ENCODE measurements around the gene RUFY3. TPM values are rescaled to one million over a fixed set of nuclear protein-coding genes. Genes with fewer than 3 reads are reported as not detected.
"Not testable (repeated sequence)": the region's sequence is repeated elsewhere in the genome, so short reads cannot be mapped to it uniquely, and the experiment has no call there.

RUFY3 gene
- total RNA-seq, 1 donor from 2014 or later = 39.3 TPM

DNA sequence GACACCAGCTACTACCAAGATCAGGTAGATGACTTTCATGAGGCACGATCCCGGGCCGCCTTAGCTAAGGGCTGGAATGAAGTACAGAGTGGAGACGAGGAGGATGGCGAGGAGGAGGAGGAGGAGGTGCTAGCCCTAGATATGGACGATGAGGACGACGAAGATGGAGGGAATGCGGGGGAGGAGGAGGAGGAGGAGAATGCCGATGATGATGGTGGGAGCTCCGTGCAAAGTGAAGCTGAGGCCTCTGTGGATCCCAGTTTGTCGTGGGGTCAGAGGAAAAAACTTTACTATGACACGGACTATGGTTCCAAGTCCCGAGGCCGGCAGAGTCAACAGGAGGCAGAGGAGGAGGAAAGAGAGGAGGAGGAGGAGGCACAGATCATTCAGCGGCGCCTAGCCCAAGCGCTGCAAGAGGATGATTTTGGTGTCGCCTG lies 33.0 kb upstream of the RUFY3 start:
- Mint-ChIP-seq H3K36me3 (ENCODE audit: low read depth) (peaks cover 4% of the 10 kb centered on the region), H3K9me3 (ENCODE audit: low read depth) (no peaks in the 10 kb centered on the region), H3K27me3 (ENCODE audit: low read depth) (peaks cover 4% of the 10 kb centered on the region), H3K27ac (ENCODE audit: unreplicated experiment) (peak overlapping the region; percentile 99), H3K4me1 (ENCODE audit: low read depth) (peaks cover 38% of the 10 kb centered on the region), H3K4me3 (ENCODE audit: unreplicated experiment) (peak overlapping the region; percentile 98)
- DNase-seq (ENCODE audit: low spot score) = no peak
- TF ChIP-seq, protein P1, sequence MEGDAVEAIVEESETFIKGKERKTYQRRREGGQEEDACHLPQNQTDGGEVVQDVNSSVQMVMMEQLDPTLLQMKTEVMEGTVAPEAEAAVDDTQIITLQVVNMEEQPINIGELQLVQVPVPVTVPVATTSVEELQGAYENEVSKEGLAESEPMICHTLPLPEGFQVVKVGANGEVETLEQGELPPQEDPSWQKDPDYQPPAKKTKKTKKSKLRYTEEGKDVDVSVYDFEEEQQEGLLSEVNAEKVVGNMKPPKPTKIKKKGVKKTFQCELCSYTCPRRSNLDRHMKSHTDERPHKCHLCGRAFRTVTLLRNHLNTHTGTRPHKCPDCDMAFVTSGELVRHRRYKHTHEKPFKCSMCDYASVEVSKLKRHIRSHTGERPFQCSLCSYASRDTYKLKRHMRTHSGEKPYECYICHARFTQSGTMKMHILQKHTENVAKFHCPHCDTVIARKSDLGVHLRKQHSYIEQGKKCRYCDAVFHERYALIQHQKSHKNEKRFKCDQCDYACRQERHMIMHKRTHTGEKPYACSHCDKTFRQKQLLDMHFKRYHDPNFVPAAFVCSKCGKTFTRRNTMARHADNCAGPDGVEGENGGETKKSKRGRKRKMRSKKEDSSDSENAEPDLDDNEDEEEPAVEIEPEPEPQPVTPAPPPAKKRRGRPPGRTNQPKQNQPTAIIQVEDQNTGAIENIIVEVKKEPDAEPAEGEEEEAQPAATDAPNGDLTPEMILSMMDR (IDR thresholded peaks at IDR 0.05) = no peak

GRCh38 chr4:70691661-70692060 lies 30.1 kb upstream of the RUFY3 start:
- Mint-ChIP-seq H3K27me3 (ENCODE audit: low read depth) (no peaks in the 10 kb centered on the region), H3K4me3 (ENCODE audit: unreplicated experiment) (no peak overlapping the region), H3K36me3 (ENCODE audit: low read depth) (peaks cover 4% of the 10 kb centered on the region), H3K9me3 (ENCODE audit: low read depth) (no peaks in the 10 kb centered on the region), H3K4me1 (ENCODE audit: low read depth) (peaks cover 38% of the 10 kb centered on the region), H3K27ac (ENCODE audit: unreplicated experiment) (no peak overlapping the region)
- no peak for DNase-seq (ENCODE audit: low spot score)
- TF ChIP-seq, protein P1 (IDR thresholded peaks at IDR 0.05) = no peak

DNA sequence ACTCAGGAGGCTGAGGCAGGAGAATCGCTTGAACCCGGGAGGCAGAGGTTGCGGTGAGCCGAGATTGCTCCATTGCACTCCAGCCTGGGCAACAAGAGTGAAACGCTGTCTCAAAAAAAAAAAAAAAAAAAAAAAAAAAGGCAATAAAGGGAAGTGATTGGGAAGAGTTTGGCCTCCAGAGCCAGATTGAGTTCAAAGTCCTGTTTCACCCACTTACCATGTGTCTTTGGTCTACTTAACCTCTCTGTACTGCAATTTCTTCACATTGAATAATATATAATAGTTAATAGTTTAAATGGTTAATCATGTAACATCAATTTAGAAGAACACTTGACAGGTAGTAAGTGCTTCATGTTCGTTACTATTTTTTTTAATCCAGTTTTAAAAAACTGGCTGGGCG lies 27.1 kb upstream of the RUFY3 start:
- H3K4me3 Mint-ChIP-seq (ENCODE audit: unreplicated experiment); H3K36me3 Mint-ChIP-seq (ENCODE audit: low read depth); H3K9me3 Mint-ChIP-seq (ENCODE audit: low read depth); H3K27me3 Mint-ChIP-seq (ENCODE audit: low read depth); H3K27ac Mint-ChIP-seq (ENCODE audit: unreplicated experiment); DNase-seq (ENCODE audit: low spot score): not testable (repeated sequence)
- H3K4me1 Mint-ChIP-seq (ENCODE audit: low read depth) = peaks cover 16% of the 10 kb centered on the region

DNA sequence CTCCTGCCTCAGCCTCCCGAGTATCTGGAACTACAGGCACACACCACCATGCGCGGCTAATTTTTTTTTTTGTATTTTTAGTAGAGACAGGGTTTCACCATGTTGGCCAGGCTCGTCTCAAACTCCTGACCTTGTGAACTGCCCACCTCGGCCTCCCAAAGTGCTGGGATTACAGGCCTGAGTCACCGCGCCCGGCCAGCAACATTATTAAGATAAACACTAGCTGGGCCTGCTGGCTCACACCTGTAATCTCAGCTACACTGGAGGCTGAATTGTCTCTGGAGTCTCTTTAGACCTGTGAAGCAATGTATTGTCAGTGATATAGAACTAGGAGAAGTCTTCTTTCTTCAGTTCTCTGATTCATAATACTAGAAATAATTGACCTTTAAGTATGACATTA lies 23.3 kb upstream of the RUFY3 start:
- not testable (repeated sequence) for H3K27me3 Mint-ChIP-seq (ENCODE audit: low read depth); H3K4me1 Mint-ChIP-seq (ENCODE audit: low read depth); H3K36me3 Mint-ChIP-seq (ENCODE audit: low read depth); DNase-seq (ENCODE audit: low spot score); H3K9me3 Mint-ChIP-seq (ENCODE audit: low read depth); H3K4me3 Mint-ChIP-seq (ENCODE audit: unreplicated experiment); H3K27ac Mint-ChIP-seq (ENCODE audit: unreplicated experiment)

DNA sequence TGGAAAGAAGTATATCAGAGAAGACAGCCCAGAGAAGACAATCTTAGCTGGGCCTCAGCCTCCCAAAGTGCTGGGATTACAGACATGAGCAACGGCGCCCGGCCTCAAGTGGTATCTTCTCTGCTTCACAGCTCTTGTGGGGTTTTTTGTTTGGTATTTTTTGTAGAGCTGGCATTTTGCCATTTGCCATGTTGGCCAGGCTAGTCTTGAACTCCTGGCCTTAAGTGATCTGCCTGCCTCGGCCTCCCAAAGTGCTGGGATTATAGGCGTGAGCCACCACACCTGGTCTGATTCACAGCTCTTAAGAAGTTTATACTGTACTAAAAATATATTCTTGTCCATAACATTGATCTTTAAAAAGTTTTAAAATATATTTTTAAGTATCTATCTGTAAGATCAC lies 21.1 kb upstream of the RUFY3 start:
- H3K27me3 Mint-ChIP-seq (ENCODE audit: low read depth) = no peaks in the 10 kb centered on the region
- H3K9me3 Mint-ChIP-seq (ENCODE audit: low read depth) = no peaks in the 10 kb centered on the region
- peaks cover 11% of the 10 kb centered on the region for H3K4me1 Mint-ChIP-seq (ENCODE audit: low read depth)
- TF ChIP-seq, protein P1 (IDR thresholded peaks at IDR 0.05) = no peak
- DNase-seq (ENCODE audit: low spot score) = no peak
- no peak overlapping the region for H3K27ac Mint-ChIP-seq (ENCODE audit: unreplicated experiment)
- H3K36me3 Mint-ChIP-seq (ENCODE audit: low read depth) = no peaks in the 10 kb centered on the region
- no peak overlapping the region for H3K4me3 Mint-ChIP-seq (ENCODE audit: unreplicated experiment)

DNA sequence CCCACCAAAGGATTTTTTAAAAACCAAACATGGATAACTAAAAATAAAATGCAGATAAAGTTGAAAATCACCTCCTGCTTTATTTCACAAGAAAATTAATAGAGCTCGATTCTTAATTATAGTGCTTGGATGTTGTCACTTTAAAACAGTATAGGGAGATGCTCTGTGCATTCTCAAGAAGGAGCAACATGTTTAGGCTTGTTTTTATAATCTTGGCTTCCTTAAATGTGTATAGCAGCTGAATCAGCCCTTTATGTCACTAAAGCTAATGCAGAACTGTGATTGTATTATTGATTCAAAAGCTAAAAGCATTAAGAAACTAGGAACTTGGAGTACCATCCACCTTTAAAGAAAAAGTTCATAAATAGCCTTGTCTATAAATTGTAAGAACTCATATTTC lies 20.5 kb upstream of the RUFY3 start:
- H3K9me3 Mint-ChIP-seq (ENCODE audit: low read depth) = no peaks in the 10 kb centered on the region
- H3K27me3 Mint-ChIP-seq (ENCODE audit: low read depth) = no peaks in the 10 kb centered on the region
- peaks cover 17% of the 10 kb centered on the region for H3K4me1 Mint-ChIP-seq (ENCODE audit: low read depth)
- no peak overlapping the region for H3K27ac Mint-ChIP-seq (ENCODE audit: unreplicated experiment)
- H3K4me3 Mint-ChIP-seq (ENCODE audit: unreplicated experiment) = no peak overlapping the region
- no peaks in the 10 kb centered on the region for H3K36me3 Mint-ChIP-seq (ENCODE audit: low read depth)
- TF ChIP-seq, protein P1 (IDR thresholded peaks at IDR 0.05) = no peak
- no peak for DNase-seq (ENCODE audit: low spot score)

- DNase-seq (ENCODE audit: low spot score); H3K9me3 Mint-ChIP-seq (ENCODE audit: low read depth); H3K36me3 Mint-ChIP-seq (ENCODE audit: low read depth); H3K27me3 Mint-ChIP-seq (ENCODE audit: low read depth); H3K27ac Mint-ChIP-seq (ENCODE audit: unreplicated experiment); H3K4me3 Mint-ChIP-seq (ENCODE audit: unreplicated experiment): not testable (repeated sequence)
- H3K4me1 Mint-ChIP-seq (ENCODE audit: low read depth) = peaks cover 24% of the 10 kb centered on the region
Observed at GRCh38 chr4:70702592-70702991, 19.2 kb upstream of the RUFY3 start.

Measured in chondrocyte (in vitro differentiated cells).